ENCODE data around the gene ADCY5. TPM values are rescaled to one million over a fixed set of nuclear protein-coding genes. Genes with fewer than 3 reads are reported as not detected.

ADCY5 gene
- polyA plus RNA-seq, 2 of the 4 experiments (the other 2 are of a cell fraction): 0.57 to 0.68 TPM

DNA sequence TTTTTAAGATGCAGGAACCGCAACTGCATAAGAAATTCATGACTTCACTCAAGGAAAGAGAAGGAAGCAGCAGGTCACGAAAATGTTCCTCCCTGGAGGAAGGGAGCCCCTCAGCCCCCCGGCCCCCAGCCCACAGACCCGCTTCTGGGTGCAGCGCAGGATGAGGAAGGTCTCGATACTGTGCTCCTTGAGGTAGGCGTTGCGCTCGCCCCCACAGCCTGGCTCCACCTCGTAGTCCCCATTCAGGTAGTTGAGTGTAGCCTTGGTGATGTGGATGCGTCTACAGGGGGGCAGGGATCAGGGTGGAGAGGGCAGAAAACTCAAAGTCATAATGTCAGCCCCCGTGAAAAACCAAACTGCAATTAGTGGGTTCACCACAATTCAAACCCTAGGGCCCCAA is 121.4 kb downstream of the ADCY5 start:
- FAIRE-seq: no peak
- CTCF ChIA-PET: interaction anchor here (1.2 to 12.1 kb wide), 7 partner anchors 13 to 232 kb away, joined by 3 to 189 read pairs (median 13); no protein-coding TSS in a partner anchor

DNA sequence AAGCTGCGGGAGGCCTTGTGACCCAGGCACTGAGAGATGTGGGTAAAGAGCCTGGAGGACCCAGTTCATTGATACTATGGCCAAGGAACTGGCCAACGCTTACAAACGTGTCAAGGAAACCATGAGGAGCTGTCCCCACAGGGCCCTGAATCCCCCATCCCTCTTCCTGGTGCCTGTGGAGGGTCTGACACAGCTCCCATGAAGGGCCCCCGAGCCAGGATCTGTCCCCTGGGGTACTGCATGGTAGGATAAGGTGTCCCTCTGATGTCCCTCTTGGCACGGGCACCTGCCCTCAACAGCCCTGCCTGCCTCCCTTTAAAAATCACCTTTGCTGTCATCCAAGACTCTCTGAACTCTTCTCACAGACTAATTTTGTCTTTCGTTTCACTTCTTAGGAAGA is 122.4 kb downstream of the ADCY5 start:
- DNase-seq (ENCODE audit: low read depth in 1 of 2, low spot score in 1 of 2): no peak
- CTCF ChIA-PET: interaction anchor here (0.9 to 12.1 kb wide), 9 partner anchors 17 to 326 kb away, joined by 3 to 189 read pairs (median 3); no protein-coding TSS in a partner anchor
- POLR2A ChIA-PET: no interaction called here
- WGBS (ENCODE audit: missing lambda C conversion rate): 33% methylated on average over 5 of the region's 6 CpGs
- no peak for ATAC-seq
- TF ChIP-seq NPAS2 (CRISPR knock-in tag; IDR thresholded peaks at IDR 0.05; ENCODE audit: borderline replicate concordance): no peak
- no peak for TF ChIP-seq E2F6 (IDR thresholded peaks at IDR 0.05; ENCODE audit: borderline replicate concordance, low read depth)
- TF ChIP-seq, protein P1, sequence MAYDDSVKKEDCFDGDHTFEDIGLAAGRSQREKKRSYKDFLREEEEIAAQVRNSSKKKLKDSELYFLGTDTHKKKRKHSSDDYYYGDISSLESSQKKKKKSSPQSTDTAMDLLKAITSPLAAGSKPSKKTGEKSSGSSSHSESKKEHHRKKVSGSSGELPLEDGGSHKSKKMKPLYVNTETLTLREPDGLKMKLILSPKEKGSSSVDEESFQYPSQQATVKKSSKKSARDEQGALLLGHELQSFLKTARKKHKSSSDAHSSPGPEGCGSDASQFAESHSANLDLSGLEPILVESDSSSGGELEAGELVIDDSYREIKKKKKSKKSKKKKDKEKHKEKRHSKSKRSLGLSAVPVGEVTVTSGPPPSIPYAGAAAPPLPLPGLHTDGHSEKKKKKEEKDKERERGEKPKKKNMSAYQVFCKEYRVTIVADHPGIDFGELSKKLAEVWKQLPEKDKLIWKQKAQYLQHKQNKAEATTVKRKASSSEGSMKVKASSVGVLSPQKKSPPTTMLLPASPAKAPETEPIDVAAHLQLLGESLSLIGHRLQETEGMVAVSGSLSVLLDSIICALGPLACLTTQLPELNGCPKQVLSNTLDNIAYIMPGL (CRISPR knock-in tag; IDR thresholded peaks at IDR 0.05; ENCODE audit: borderline replicate concordance): no peak
- no peak for TF ChIP-seq CHD2 (IDR thresholded peaks at IDR 0.05; ENCODE audit: low read length, partially characterized antibody)
- no peak for TF ChIP-seq ZSCAN20 (CRISPR knock-in tag; IDR thresholded peaks at IDR 0.05)
- TF ChIP-seq BCL3 (IDR thresholded peaks at IDR 0.05): no peak
- TF ChIP-seq EHF (CRISPR knock-in tag; IDR thresholded peaks at IDR 0.05): no peak
- TF ChIP-seq HDAC2 (IDR thresholded peaks at IDR 0.05): no peak
- no peak for TF ChIP-seq HEYL (CRISPR knock-in tag; IDR thresholded peaks at IDR 0.05)
- TF ChIP-seq KDM5A (IDR thresholded peaks at IDR 0.05): no peak
- no peak for TF ChIP-seq CBX2 (IDR thresholded peaks at IDR 0.05; ENCODE audit: borderline replicate concordance, low read depth)
- FAIRE-seq: no peak
- no peak overlapping the region for H3K4me2 ChIP-seq
- no peaks in the 10 kb centered on the region for H3K4me1 ChIP-seq
- H3K4me3 ChIP-seq: no peak overlapping the region
- H3K9me3 ChIP-seq: no peaks in the 10 kb centered on the region
- H3K27ac ChIP-seq: no peak overlapping the region

More for the DNA sequence above, 121.4 kb downstream of the ADCY5 start:
- no peaks in the 10 kb centered on the region for H3K4me1 ChIP-seq
- no peak overlapping the region for H3K4me3 ChIP-seq
- POLR2A ChIA-PET: no interaction called here
- no peaks in the 10 kb centered on the region for H3K9me3 ChIP-seq
- WGBS (ENCODE audit: missing lambda C conversion rate): 53% methylated on average over 12 of the region's 12 CpGs
- H3K27ac ChIP-seq: no peak overlapping the region
- ATAC-seq (no peak), DNase-seq (ENCODE audit: low read depth in 1 of 2, low spot score in 1 of 2) (no peak)
- H3K4me2 ChIP-seq: no peak overlapping the region
- TF ChIP-seq HEYL (CRISPR knock-in tag; IDR thresholded peaks at IDR 0.05) (no peak), RARB (CRISPR knock-in tag; IDR thresholded peaks at IDR 0.05) (no peak), EHMT2 (IDR thresholded peaks at IDR 0.05; ENCODE audit: low read depth) (no peak), CBX8 (IDR thresholded peaks at IDR 0.05) (no peak), MAX (IDR thresholded peaks at IDR 0.05) (no peak), HOXB5 (CRISPR knock-in tag; IDR thresholded peaks at IDR 0.05) (no peak), ZSCAN20 (CRISPR knock-in tag; IDR thresholded peaks at IDR 0.05) (no peak), ATOH8 (CRISPR knock-in tag; IDR thresholded peaks at IDR 0.05; ENCODE audit: low read depth) (no peak), JUN (IDR thresholded peaks at IDR 0.05) (no peak), FOXS1 (CRISPR knock-in tag; IDR thresholded peaks at IDR 0.05) (no peak), JUNB (IDR thresholded peaks at IDR 0.05) (no peak), EP300 (IDR thresholded peaks at IDR 0.05) (no peak), POLR2A (IDR thresholded peaks at IDR 0.05; ENCODE audit: low read length) (no peak), MYC (IDR thresholded peaks at IDR 0.05; ENCODE audit: borderline replicate concordance, low read length) (no peak), HDAC2 (IDR thresholded peaks at IDR 0.05) (no peak), RAD21 (conservative IDR thresholded peaks at IDR 0.05 in 1 of 2, IDR thresholded peaks at IDR 0.05 in 1 of 2) (no peak), FOSL2 (IDR thresholded peaks at IDR 0.05) (no peak), FOSL2 (CRISPR knock-in tag; IDR thresholded peaks at IDR 0.05) (no peak), ZFP36 (IDR thresholded peaks at IDR 0.05; ENCODE audit: borderline replicate concordance, partially characterized antibody) (no peak)
- TF ChIP-seq, protein P2, sequence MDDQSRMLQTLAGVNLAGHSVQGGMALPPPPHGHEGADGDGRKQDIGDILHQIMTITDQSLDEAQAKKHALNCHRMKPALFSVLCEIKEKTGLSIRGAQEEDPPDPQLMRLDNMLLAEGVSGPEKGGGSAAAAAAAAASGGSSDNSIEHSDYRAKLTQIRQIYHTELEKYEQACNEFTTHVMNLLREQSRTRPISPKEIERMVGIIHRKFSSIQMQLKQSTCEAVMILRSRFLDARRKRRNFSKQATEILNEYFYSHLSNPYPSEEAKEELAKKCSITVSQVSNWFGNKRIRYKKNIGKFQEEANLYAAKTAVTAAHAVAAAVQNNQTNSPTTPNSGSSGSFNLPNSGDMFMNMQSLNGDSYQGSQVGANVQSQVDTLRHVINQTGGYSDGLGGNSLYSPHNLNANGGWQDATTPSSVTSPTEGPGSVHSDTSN (IDR thresholded peaks at IDR 0.05): no peak
- TF ChIP-seq, protein P3, sequence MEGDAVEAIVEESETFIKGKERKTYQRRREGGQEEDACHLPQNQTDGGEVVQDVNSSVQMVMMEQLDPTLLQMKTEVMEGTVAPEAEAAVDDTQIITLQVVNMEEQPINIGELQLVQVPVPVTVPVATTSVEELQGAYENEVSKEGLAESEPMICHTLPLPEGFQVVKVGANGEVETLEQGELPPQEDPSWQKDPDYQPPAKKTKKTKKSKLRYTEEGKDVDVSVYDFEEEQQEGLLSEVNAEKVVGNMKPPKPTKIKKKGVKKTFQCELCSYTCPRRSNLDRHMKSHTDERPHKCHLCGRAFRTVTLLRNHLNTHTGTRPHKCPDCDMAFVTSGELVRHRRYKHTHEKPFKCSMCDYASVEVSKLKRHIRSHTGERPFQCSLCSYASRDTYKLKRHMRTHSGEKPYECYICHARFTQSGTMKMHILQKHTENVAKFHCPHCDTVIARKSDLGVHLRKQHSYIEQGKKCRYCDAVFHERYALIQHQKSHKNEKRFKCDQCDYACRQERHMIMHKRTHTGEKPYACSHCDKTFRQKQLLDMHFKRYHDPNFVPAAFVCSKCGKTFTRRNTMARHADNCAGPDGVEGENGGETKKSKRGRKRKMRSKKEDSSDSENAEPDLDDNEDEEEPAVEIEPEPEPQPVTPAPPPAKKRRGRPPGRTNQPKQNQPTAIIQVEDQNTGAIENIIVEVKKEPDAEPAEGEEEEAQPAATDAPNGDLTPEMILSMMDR (IDR thresholded peaks at IDR 0.05): no peak

Data from A549 (cell line).